Activated naive CD4-positive, alpha-beta T cell treated with Interleukin-2 at 50 U/mL for 16 hours (primary cell): ENCODE data around the gene AJAP1.

Experiments
- DNase-seq: peaks from one replicate; pipeline ENCODE4 v3.0.0-alpha.2; 2020

Gene AJAP1

DNA sequence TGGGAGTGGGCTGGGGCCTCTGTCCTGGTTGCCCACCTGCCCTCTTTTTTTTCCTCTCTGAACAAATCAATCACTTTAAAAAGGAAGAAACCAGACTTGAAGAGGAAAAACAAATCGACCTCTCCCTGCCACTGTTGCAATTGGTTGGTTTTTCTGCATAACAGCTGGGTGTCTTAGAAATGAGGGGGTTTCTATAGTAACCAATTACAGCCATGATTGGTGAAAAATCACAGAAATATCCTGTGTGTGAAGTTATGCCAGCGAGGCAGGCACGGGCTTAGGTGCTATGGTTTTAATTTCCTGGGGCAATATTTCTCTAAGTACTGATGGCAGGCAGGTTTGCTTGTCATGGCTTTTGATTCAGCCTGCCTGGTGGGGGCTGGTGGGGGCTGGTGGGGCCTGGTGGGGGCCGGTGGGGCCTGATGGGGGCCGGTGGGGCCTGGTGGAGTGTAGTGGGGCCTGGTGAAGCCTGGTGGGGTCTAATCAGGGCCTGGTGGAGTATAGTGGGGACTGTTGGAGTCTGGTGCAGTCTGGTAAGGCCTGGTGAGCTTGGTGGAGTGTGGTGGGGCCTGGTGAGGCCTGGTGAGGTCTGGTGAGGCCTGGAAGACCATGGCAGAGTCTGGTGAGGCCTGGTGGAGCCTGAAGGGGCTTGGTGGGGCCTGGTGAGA, 54.6 kb downstream of the AJAP1 start:
- DNase-seq: no peak

DNA sequence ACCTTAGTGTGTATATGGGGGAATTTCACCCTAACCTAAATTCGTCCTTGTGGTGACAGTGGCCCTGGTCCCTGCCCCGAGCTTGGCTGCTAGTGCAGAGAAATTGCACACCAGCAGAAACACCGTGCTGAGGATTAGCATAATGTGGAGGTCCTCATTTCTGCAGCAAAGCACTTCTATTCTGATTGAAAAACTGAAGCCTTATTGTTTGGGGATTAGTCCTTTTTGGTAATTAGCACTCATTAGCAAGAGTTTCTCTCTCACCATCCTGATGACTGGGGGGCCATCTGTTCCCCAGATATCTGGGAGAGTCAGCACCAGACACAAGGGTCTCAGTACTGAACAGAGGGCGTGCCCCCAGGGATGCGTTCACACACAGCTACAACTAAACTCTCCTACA, 55.2 kb downstream of the AJAP1 start:
- DNase-seq: no peak

DNA sequence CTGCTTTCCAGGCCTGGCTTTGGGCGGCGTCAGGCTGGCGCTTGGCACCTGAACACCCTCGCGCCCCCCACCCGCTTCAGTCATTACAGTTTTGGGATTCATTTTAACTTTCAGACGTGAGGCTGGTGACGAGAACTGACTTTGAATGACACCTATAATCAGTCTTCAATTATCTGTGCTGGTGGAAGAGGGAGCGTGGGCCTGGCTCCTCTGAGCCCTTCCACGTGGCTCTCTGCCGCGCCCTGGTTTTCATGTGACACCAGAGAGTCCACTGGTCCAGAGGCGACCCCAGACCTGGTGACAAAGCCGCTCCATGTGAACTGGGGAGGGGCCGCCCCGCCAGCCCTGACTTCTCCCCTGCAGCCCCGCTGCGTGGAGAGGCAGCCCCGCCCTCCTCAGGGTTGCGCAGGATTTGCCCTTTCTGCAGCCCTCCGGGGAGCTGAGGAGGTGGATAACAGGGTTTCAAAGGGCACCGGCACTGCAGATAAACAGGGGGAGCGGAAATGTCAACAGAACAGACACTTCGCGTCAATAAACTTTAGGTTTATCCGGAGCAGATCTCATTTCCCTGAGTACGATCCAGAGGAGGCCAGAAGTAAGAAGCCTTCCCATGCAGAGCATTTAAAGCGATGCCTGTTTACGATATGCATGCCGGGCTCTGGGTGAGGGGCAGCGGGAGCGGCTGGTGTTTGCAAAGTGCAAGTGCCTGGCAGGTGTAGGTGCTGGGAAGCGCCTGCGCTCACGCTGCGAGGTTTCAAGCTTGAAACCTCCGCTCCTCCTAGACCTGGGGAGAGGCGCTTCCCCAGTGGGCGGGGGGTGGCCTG, 56.4 kb downstream of the AJAP1 start:
- no peak for DNase-seq

DNA sequence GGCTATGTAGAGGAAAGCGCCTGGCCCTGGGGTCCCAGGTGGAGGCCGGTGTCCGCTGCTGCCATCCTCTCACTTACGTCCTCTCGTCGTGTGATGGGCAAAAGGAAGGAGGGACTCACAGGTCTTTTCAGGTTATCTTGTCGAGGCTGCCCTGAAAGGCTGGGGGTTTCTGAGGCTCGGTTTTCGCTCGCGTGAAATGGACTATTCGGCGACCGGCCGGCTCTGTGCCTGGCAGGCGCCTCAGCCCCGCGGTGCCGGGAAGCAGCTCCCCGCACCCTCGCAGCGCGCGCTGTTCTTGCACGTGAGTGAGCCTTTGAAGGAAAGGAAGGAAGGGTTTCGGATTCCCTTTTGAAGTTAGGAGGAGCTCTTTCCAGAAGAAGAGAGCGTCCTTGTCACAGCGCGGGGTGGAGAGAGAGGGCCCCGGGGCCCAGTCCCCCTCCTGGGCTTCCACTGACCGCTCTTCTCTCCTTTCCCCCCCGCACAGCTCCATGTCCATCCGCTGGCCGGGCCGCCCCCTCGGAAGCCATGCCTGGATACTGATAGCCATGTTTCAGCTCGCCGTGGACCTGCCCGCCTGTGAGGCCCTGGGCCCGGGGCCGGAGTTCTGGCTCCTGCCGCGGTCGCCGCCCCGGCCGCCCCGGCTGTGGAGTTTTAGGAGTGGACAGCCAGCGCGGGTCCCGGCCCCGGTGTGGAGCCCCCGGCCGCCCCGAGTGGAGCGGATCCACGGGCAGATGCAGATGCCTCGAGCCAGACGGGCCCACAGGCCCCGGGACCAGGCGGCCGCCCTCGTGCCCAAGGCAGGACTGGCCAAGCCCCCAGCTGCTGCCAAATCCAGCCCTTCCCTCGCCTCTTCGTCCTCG, 57.2 kb downstream of the AJAP1 start:
- DNase-seq: no peak

DNA sequence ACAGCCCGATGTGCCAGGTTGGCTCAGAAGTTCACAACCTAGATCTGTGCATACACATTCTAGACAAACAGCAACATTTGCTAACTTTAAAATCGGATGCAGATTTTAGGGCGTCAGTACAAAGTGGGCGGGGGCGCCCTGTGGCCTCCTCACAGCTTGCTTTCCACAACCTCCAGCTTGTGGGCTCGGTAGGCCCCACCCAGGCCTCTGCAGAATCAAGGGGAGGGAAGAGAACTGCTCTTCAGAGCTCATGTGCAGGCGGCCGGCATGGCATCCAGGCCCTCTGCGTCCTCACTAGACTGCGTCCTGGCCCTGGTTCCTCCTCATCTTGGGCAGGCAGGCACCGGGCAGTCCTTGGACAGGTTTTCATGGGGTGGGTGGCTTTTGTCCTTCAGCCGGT, 59.3 kb downstream of the AJAP1 start:
- no peak for DNase-seq

DNA sequence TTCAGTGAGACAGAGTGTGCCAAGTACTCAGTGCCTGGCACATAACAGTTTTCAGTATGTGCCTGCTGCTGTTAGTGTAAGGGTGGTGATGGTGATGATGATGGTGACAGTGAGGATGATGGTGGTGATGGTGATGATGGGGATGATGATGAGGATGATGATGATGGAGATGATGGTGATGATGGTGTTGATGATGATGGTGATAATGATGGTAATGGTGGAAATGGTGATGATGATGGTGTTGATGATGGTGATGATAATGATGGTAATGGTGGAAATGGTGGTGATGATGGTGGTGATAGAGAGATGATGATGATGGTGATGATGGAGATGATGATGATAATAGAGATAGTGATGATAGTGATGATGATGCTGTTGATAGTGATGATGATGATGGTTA, 62.0 kb downstream of the AJAP1 start:
- DNase-seq: no peak

DNA sequence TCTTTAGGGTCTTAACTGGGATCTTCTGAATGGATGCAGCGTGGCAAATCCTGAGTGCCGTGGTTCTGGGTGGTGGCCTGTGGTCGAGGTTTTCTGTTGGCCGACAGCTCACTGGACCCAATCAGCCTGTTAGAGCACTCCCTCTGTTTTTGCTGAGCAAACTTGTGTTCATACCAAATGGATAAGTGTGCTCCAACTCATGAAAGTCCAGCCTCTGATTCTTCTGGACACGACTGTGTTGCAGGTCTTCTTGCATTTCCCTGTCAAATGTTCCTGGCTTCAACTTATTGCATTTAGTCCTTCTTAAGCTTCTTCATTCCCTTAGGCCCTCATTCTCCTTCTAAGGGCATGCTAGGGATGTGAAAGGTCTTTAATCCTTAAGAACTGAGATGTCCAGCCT, 63.7 kb downstream of the AJAP1 start:
- no peak for DNase-seq

DNA sequence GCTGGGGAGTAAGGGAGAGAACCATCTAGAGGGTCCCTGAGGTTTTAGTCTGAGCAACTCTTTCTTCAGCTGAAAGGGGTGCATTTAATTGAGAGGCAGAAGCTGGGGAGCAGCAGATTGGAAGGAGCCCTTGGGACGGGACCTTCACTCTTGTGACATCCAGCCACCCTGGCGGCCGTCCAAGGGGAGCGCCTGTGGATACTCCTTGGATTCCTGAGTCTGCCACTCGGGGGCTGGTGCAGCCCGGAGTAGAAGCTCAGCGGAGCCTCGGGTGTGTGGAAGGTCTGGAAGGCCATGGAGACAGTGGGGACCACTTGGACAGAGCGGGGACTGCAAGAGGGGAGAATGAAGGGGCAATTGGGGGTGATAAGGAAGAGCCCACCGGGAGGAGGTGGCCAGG, 68.7 kb downstream of the AJAP1 start:
- no peak for DNase-seq

DNA sequence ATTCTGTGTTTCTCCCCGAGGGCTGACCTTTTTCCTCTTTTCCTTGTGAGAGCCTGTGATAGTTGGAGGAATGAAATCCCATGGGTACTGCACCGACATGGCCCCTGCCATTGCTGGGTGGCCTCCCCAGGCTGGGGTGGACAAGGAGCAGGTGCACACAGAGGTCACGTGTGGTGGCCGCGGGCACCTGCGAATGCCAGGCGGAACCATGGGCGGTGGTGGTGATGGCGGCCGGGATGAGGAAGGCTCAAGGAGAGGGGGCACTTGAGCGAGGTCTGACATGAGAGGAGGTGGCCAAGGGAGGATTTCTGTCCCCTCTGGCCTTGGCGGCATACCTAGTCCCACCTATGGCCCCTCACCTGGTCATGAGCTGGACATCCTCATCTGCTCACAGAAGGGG, 69.6 kb downstream of the AJAP1 start:
- no peak for DNase-seq

DNA sequence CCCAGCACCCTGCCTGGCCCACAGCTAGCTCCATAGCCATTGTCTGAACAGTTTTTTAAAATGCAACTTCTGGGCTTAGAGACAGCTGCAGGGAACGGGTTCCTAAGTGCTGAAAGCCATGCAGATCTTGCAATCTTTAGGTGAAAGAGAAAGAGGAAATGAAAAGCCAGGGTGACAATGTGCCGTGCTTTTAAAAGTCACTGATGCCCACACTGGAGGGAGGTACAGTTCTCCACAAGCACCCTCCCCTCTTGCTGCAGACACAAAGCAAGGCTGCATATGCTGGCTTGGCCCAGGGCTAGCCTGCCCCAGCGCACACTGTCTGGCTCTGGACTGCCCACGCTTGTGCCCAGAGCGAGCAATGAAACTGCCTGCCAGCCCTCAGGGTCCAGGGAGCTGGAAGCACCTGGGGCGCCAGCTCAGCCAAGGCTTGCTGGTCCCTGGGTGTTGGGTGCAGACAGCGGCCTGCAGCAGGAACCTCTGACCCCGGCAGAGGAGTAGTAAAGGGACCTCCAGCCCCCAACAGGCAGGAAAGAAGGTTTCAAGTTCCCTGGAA, 70.4 kb downstream of the AJAP1 start:
- no peak for DNase-seq

DNA sequence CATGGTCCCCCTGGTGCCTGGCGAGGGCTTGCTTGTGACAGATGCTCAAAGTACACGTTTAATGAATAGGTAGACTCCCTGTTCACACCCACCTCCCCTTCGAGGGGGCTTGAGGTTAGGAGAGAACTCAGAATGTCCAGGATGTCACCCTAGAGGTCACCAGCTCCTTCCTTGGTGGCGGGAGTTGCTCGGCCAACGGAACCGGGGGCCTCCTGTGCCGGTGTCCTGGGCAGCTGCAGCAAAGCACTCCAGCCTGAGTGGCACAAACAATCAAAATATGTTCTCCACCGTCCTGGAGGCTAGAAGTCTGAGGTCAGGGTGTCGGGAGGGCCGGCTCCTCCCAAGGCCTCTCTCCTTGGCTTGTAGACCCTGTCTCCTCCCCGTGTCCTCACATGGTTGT, 71.0 kb downstream of the AJAP1 start:
- DNase-seq: no peak

DNA sequence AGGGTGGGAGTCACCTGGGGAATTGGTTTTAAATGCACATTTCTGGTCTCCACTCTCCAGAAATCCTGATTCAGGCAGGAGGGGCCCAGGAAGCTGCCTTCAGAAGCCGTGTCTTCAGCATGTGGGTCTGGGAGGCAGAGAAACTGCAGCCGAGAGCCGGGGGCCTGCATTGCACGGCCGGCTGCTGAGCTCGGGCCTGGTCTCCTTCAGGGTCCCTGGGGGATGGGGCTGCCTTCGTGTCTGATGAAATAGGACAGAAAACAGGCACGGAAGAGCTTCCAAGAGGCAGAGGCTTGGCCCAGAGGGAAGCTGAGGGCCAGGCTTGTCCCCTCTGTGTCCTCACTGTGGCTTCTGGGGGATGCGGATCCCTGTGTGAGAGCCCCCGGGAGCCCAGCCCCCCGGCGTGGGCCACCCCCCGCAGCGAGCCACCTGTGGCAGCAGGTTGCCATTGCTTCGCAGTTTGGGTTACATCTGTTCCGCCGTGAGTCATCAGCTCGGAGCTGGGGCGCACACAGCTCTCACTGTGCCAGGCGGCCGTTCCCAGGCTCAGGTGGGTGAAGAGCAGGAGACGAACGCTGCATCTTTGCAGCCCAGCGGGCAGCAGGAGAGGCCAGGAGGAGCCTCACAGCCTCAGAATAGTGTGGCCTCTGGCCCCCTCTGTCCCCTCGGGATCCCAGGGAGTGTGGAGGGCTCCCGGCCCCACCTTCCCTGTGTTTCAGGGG, 72.4 kb downstream of the AJAP1 start:
- no peak for DNase-seq

DNA sequence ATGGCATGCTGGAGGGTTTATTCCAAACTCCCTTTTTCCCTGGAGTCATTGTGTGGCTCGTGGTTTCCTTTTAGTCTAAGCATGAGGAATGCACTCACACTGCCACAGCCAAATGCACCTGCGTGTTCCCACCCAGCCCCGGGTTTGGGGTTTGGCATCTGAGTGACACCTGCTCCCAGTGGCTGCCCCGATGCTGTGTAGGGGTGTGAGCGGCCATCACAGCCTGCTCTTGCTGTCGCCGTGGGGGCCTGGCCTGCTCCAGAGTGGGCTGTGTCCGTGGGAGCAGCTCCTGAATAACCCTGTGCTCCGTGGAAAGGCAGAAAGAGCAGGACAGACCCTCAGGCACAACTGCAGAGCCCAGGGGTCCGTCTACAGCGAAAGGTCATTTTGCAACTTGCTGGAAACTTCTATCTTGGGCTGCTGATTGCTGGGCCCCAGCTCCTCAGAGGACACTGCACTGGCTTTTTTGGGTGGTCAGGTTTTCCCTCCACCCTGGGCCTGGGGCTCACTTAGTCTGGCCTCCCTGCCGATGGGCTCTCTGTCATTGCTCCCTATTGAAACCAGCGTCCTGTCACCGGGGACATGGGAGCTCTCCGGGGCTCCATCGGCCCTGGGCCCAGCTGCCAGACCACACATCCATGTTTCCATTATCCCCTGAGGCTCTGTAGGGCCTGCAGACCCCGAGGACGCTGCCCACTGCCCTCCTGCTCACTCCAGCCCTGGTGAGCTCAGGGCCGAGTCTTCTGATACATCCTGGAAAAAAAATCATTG, 74.1 kb downstream of the AJAP1 start:
- DNase-seq: no peak

DNA sequence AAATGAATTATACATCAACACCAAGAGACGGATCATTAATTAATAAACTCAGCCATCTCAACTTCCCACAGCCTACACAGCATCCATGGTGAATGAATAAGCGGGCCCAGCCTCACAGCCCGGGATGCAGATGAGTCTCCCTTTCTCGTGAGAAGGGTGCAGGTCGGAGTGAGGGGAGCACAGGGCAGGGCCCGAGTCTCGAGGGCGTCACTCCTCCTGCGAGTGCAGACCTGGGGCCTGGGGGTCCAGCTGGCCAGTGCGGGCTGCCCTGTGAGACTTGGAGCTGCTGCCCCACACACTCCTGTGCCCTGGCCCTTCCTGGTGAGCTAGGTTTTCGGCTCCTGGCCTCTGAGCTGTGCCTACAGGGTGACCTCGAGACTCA, 74.7 kb downstream of the AJAP1 start:
- no peak for DNase-seq

DNA sequence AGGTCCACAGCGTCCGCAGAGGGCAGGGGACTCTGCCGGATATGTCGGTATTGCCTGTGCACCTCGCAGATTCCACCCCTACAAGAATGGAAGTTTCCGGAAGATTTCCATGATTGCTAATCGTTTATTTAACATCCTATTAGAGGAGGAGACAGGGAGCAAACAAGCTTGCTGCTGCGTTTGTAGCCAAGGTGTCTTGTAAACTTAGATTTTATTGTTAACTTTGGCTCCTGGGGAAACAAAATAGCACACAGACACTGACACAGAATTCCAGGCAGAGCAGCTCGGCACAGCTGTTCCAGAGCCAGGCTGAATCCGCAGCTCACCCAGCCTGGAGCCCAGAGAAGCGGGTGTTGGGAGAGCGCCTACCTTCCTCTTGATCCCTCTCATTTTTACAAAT, 75.7 kb downstream of the AJAP1 start:
- no peak for DNase-seq

DNA sequence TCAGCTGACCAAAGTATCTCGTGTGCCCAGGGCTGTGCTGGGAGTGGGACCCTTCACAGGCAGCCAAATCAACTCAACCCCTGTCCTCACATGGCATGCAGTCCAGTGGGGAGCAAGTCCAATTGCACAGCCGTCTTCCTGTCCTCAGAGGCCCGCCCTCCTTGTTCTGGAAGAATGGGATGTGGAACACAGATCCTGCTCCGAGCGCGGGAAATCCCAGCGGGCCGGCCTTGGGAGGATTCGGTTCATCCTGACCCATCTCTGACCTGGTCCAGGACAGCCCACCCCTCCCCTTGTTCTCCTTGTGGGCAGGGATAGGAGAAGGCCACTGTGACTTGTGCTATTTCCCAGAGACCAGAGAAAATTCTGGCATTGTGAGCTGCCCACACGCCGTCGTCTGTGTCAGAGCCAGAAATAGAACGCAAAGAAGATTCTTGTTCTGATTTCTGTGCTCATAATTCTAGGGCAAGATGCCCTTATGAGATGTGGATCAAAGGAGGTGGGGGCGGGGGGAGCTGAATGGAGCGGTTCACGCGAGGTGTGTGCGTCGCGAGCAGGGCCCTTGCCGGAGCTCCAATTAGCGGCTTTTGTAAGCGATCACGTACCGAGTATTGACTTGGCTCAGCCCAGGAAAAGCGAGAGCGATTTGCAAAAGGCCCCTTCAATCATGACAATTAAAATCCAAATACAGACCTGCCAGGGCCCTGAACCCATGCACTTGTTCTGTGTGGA, 79.2 kb downstream of the AJAP1 start:
- DNase-seq: no peak

DNA sequence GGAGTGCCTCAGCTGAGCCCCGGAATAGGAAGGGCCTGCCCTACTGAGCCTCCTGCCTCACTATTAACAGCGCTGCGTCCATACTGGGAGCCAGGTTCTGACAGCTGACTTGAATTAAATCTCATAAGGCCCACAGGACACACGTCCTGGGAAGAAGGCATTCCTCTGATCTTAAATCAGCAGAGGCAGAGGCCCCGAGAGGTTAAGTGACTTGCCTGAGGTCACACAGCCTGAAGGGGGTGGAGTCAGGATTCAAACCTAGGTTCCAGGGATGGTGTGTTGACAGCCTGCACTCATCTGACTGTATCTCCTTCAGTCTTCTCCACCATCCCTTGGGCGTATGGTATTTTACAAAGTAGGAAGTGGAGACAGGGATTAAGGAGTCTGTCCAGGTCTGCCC, 79.8 kb downstream of the AJAP1 start:
- DNase-seq: no peak

DNA sequence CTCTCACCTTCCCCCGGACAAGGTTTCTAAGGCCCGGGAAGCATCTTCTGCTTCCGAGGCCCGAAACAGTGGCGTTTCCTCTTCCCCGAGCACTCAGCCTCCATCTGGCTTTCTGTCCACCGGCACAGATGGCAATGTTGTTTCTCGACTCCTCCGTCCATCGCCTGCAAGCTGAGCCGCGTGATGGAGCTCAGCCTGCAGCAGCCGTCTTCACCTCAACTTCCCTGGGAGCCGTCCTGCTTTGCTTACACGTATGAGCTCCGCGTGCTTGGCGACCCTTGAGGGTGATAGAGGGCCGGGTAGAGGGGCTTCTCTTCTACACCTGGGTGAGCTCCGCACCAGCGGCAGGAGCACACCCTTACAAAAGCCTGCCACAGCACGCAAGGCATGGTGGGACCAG, 80.4 kb downstream of the AJAP1 start:
- no peak for DNase-seq

DNA sequence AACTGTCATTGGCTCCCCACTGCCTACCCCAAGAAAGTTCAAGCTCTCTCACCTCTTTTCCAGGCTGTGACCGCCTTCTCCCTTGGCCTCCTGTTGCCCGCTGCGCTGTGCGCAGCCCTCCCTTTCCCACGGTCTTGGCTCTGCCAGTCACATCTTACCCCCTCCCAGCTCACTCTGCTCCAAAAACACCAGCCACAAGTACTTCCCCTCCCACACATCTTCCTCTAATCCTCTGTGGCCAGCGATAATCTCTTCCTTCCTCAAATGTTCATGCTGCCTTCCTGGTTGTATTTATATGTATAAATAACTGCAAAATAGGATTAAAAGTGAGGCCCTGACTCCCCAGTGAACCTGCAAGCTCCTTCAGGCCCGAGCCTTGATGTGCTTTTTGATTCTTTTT, 81.8 kb downstream of the AJAP1 start:
- DNase-seq: no peak

DNA sequence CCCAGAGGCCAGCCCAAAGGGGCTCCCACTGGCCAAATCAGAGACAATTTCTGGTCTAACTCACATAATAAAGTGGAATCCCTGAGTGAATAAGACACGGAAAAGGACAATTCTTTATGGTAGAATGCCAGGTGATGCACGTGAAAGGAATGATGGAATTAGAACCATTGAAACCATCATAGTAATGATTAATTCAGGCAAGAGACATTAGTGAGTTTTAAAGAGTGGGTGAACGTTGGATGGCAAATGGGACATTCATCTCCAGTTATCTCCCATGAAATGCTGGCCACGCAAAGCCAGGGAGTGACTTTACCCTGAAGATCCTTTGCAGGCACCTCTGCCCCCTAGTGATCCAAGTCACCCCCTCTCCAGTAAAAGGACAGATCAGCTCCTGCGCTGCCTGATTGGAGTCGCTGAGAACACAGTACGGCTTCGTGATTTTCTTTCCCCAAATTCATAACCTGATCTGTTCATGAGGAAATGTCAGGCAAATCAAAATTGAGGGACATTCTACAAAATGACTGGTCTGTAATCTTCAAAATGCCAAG, 87.5 kb downstream of the AJAP1 start:
- DNase-seq: no peak
